ENCODE data around the gene MRM2. TPM values are rescaled to one million over a fixed set of nuclear protein-coding genes. Genes with fewer than 3 reads are reported as not detected.

MRM2 gene
- total RNA-seq, 1 experiment from 2014 or later, result 49.9 TPM

- Histone ChIP-seq H3K9me3 (ENCODE audit: control insufficient read depth, insufficient read depth, low read depth, low read length) (no peaks in the 10 kb centered on the region), H3K4me1 (ENCODE audit: control insufficient read depth, insufficient read depth, low read length) (no peaks in the 10 kb centered on the region), H3K4me3 (ENCODE audit: low read depth in 2 of 2, low read length in 2 of 2) (no peak overlapping the region), H3K27me3 (ENCODE audit: control insufficient read depth, insufficient read depth, low read length) (no peaks in the 10 kb centered on the region), H3K27ac (ENCODE audit: low read length) (no peak overlapping the region), H3K36me3 (ENCODE audit: control insufficient read depth, insufficient read depth, low read length) (no peaks in the 10 kb centered on the region)
- no TSS peak for BruUV-seq (replicated peaks)
- ChIA-PET CTCF (interaction anchor here (0.6 kb wide), 1 partner anchor 132 kb away, joined by 6 read pairs; no protein-coding TSS in a partner anchor), POLR2A (interaction anchor here (0.6 kb wide), 1 partner anchor 170 kb away, joined by 11 read pairs; no protein-coding TSS in a partner anchor)
- in situ Hi-C loops (cut with HindIII; ENCODE audit: low pct_unique_long_range_greater_than_20kb, low sequenced_read_pairs) (no loop called here), intact Hi-C loops (cut with micrococcal nuclease; ENCODE audit: unreplicated experiment) (no loop called here)
- no peak for ATAC-seq
- TF ChIP-seq, protein P1, sequence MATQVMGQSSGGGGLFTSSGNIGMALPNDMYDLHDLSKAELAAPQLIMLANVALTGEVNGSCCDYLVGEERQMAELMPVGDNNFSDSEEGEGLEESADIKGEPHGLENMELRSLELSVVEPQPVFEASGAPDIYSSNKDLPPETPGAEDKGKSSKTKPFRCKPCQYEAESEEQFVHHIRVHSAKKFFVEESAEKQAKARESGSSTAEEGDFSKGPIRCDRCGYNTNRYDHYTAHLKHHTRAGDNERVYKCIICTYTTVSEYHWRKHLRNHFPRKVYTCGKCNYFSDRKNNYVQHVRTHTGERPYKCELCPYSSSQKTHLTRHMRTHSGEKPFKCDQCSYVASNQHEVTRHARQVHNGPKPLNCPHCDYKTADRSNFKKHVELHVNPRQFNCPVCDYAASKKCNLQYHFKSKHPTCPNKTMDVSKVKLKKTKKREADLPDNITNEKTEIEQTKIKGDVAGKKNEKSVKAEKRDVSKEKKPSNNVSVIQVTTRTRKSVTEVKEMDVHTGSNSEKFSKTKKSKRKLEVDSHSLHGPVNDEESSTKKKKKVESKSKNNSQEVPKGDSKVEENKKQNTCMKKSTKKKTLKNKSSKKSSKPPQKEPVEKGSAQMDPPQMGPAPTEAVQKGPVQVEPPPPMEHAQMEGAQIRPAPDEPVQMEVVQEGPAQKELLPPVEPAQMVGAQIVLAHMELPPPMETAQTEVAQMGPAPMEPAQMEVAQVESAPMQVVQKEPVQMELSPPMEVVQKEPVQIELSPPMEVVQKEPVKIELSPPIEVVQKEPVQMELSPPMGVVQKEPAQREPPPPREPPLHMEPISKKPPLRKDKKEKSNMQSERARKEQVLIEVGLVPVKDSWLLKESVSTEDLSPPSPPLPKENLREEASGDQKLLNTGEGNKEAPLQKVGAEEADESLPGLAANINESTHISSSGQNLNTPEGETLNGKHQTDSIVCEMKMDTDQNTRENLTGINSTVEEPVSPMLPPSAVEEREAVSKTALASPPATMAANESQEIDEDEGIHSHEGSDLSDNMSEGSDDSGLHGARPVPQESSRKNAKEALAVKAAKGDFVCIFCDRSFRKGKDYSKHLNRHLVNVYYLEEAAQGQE (IDR thresholded peaks at IDR 0.05; ENCODE audit: insufficient read depth in 1 of 2, low read depth in 2 of 2, low read length in 1 of 2), result no peak
- TF ChIP-seq, protein P2, sequence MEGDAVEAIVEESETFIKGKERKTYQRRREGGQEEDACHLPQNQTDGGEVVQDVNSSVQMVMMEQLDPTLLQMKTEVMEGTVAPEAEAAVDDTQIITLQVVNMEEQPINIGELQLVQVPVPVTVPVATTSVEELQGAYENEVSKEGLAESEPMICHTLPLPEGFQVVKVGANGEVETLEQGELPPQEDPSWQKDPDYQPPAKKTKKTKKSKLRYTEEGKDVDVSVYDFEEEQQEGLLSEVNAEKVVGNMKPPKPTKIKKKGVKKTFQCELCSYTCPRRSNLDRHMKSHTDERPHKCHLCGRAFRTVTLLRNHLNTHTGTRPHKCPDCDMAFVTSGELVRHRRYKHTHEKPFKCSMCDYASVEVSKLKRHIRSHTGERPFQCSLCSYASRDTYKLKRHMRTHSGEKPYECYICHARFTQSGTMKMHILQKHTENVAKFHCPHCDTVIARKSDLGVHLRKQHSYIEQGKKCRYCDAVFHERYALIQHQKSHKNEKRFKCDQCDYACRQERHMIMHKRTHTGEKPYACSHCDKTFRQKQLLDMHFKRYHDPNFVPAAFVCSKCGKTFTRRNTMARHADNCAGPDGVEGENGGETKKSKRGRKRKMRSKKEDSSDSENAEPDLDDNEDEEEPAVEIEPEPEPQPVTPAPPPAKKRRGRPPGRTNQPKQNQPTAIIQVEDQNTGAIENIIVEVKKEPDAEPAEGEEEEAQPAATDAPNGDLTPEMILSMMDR (IDR thresholded peaks at IDR 0.05), result no peak
- TF ChIP-seq POLR2AphosphoS5 (IDR thresholded peaks at IDR 0.05; ENCODE audit: low read depth, low read length) (no peak), SIN3A (IDR thresholded peaks at IDR 0.05; ENCODE audit: borderline replicate concordance, insufficient read depth, low read depth, low read length) (no peak)
- DNase-seq (ENCODE audit: low read depth, low spot score), result no peak
These were observed 26.2 kb downstream of the MRM2 start for GRCh38 chr7:2215851-2216250.

GRCh38 chr7:2214636-2215035 is 27.4 kb downstream of the MRM2 start:
- Histone ChIP-seq H3K27me3 (ENCODE audit: control insufficient read depth, insufficient read depth, low read length) (no peaks in the 10 kb centered on the region), H3K4me1 (ENCODE audit: control insufficient read depth, insufficient read depth, low read length) (no peaks in the 10 kb centered on the region), H3K27ac (ENCODE audit: low read length) (no peak overlapping the region), H3K9me3 (ENCODE audit: control insufficient read depth, insufficient read depth, low read depth, low read length) (no peaks in the 10 kb centered on the region), H3K4me3 (ENCODE audit: low read depth in 2 of 2, low read length in 2 of 2) (no peak overlapping the region), H3K36me3 (ENCODE audit: control insufficient read depth, insufficient read depth, low read length) (no peaks in the 10 kb centered on the region)
- no peak for ATAC-seq
- no TSS peak for BruUV-seq (replicated peaks)
- intact Hi-C loops (cut with micrococcal nuclease; ENCODE audit: unreplicated experiment) (no loop called here), in situ Hi-C loops (cut with HindIII; ENCODE audit: low pct_unique_long_range_greater_than_20kb, low sequenced_read_pairs) (no loop called here)
- no peak for DNase-seq (ENCODE audit: low read depth, low spot score)
- TF ChIP-seq, protein P1 (IDR thresholded peaks at IDR 0.05; ENCODE audit: insufficient read depth in 1 of 2, low read depth in 2 of 2, low read length in 1 of 2), result no peak
- no peak for TF ChIP-seq POLR2AphosphoS5 (IDR thresholded peaks at IDR 0.05; ENCODE audit: low read depth, low read length)
- no peak for TF ChIP-seq SIN3A (IDR thresholded peaks at IDR 0.05; ENCODE audit: borderline replicate concordance, insufficient read depth, low read depth, low read length)
- no peak for TF ChIP-seq TCF7L2 (IDR thresholded peaks at IDR 0.05; ENCODE audit: low read depth, low read length)
- POLR2A ChIA-PET, result interaction anchor here (0.7 kb wide), 1 partner anchor 96 kb away, joined by 11 read pairs; no protein-coding TSS in a partner anchor
- CTCF ChIA-PET, result no interaction called here
